Measurements from ENCODE around the gene MED13L. TPM values are rescaled to one million over a fixed set of nuclear protein-coding genes. Genes with fewer than 3 reads are reported as not detected.

The MED13L gene
- total and polyA plus RNA-seq, 2 donors (not counting 1 experiment from before 2014, with no cell fraction given) = 20.3 to 207 TPM

DNA sequence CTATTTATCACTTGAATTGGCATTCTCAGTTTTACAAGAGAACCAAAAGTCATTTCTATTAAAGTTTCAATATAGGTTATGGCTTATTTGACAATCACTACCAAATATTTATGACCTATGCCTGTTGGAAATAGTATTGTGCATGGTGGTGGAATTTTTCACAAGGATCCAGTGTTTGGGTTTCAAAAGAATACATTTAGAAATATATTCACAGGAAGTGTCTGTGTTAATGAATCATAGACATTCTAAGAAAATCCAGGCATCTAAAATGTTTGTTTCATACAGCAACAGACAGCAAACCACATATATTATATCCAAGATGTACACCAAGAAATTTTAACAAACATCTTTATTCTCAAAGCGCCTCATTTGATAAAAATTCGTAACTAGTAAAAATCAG, 92.7 kb downstream of the MED13L start:
- H3K79me2 ChIP-seq (ENCODE audit: control insufficient read depth, insufficient read depth, low read length) = peaks cover 99% of the 10 kb centered on the region
- no peak overlapping the region for H3K27ac Mint-ChIP-seq
- intact Hi-C loops (cut with micrococcal nuclease) = loop anchor here (5.0 kb wide), 2 partner anchors 32 to 62 kb away; no protein-coding TSS in a partner anchor
- peaks cover 20 to 35% of the 10 kb centered on the region in 2 donors for H3K4me1 ChIP-seq (ENCODE audit: control insufficient read depth in 2 of 2, insufficient read depth in 2 of 2, low read length in 2 of 2)
- ChIA-PET CTCF (no interaction called here), POLR2A (no interaction called here)
- no peak overlapping the region for H2AFZ ChIP-seq (ENCODE audit: insufficient read depth, low read depth, low read length, poor library complexity, severe bottlenecking)
- no peaks in the 10 kb centered on the region for H3K27me3 Mint-ChIP-seq
- H3K9me3 ChIP-seq (ENCODE audit: control extremely low read depth in 1 of 3, control insufficient read depth in 2 of 3, insufficient read depth in 1 of 3, low read length in 2 of 3) = no peaks in the 10 kb centered on the region
- H3K4me1 Mint-ChIP-seq = peaks cover 75% of the 10 kb centered on the region
- TF ChIP-seq EZH2 (IDR thresholded peaks at IDR 0.05; ENCODE audit: borderline replicate concordance, insufficient read depth, low read depth, low read length, poor library complexity, severe bottlenecking) = no peak
- TF ChIP-seq, protein P1, sequence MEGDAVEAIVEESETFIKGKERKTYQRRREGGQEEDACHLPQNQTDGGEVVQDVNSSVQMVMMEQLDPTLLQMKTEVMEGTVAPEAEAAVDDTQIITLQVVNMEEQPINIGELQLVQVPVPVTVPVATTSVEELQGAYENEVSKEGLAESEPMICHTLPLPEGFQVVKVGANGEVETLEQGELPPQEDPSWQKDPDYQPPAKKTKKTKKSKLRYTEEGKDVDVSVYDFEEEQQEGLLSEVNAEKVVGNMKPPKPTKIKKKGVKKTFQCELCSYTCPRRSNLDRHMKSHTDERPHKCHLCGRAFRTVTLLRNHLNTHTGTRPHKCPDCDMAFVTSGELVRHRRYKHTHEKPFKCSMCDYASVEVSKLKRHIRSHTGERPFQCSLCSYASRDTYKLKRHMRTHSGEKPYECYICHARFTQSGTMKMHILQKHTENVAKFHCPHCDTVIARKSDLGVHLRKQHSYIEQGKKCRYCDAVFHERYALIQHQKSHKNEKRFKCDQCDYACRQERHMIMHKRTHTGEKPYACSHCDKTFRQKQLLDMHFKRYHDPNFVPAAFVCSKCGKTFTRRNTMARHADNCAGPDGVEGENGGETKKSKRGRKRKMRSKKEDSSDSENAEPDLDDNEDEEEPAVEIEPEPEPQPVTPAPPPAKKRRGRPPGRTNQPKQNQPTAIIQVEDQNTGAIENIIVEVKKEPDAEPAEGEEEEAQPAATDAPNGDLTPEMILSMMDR (IDR thresholded peaks at IDR 0.05) = no peak
- WGBS (ENCODE audit: insufficient coverage) = no CpG with 5 or more reads among the region's 2 CpGs
- no peak overlapping the region for H3K4me3 ChIP-seq (ENCODE audit: control extremely low read depth in 1 of 5, extremely low read depth in 1 of 5, insufficient read depth in 1 of 5, low read depth in 2 of 5, low read length in 4 of 5)
- H3K9me3 Mint-ChIP-seq (ENCODE audit: insufficient read depth) = no peaks in the 10 kb centered on the region
- ATAC-seq (ENCODE audit: low read depth) (no peak), DNase-seq (no peak)
- no peak overlapping the region for H3K27ac ChIP-seq (ENCODE audit: low read length in 2 of 2)
- H3K27me3 ChIP-seq (replicated peaks in 1 of 4; ENCODE audit: control extremely low read depth in 1 of 4, control insufficient read depth in 3 of 4, insufficient read depth in 4 of 4, low read length in 3 of 4) = no peaks in the 10 kb centered on the region
- H3K4me2 ChIP-seq (replicated peaks; ENCODE audit: low read depth, low read length, poor library complexity, severe bottlenecking) = no peak overlapping the region
- H4K20me1 ChIP-seq (ENCODE audit: control insufficient read depth, insufficient read depth, low read length, poor library complexity, severe bottlenecking) = peaks cover 63% of the 10 kb centered on the region
- H3K9ac ChIP-seq (ENCODE audit: low read length) = no peak overlapping the region
- no peaks in the 10 kb centered on the region for H3K36me3 ChIP-seq (replicated peaks in 1 of 2; ENCODE audit: control extremely low read depth in 1 of 2, control insufficient read depth in 1 of 2, extremely low read depth in 1 of 2, insufficient read depth in 2 of 2, low read length in 1 of 2)
- no peak overlapping the region for H3K4me3 Mint-ChIP-seq

DNA sequence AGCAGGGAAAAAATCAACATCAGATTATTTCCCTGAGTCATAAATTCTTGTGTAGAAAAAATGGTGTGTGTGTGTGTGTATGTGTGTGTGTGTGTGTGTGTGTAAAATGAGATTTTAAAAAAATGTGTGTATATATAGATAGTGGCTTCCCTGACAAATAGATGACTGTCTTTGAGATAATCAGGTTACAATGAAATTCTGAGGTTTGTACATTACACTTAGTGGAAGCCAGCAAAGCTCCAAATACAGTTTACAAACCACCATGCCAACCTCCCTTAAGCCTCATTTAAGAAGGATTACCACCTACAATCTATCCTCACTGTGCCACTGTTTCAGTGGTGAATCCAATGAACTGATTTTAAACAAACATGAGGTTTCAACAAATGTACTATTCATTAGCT, 93.8 kb downstream of the MED13L start:
- H3K4me1 Mint-ChIP-seq = peaks cover 67% of the 10 kb centered on the region
- Histone ChIP-seq H3K79me2 (ENCODE audit: control insufficient read depth, insufficient read depth, low read length) (peaks cover 99% of the 10 kb centered on the region), H3K27ac (ENCODE audit: low read length in 2 of 2) (no peak overlapping the region), H3K4me3 (ENCODE audit: control extremely low read depth in 1 of 5, extremely low read depth in 1 of 5, insufficient read depth in 1 of 5, low read depth in 2 of 5, low read length in 4 of 5) (no peak overlapping the region), H3K4me1 (ENCODE audit: control insufficient read depth in 2 of 2, insufficient read depth in 2 of 2, low read length in 2 of 2) (peaks cover 20 to 31% of the 10 kb centered on the region in 2 donors), H3K9ac (ENCODE audit: low read length) (no peak overlapping the region), H3K36me3 (replicated peaks in 1 of 2; ENCODE audit: control extremely low read depth in 1 of 2, control insufficient read depth in 1 of 2, extremely low read depth in 1 of 2, insufficient read depth in 2 of 2, low read length in 1 of 2) (no peaks in the 10 kb centered on the region), H3K27me3 (replicated peaks in 1 of 4; ENCODE audit: control extremely low read depth in 1 of 4, control insufficient read depth in 3 of 4, insufficient read depth in 4 of 4, low read length in 3 of 4) (no peaks in the 10 kb centered on the region), H3K4me2 (replicated peaks; ENCODE audit: low read depth, low read length, poor library complexity, severe bottlenecking) (no peak overlapping the region), H3K9me3 (ENCODE audit: control extremely low read depth in 1 of 3, control insufficient read depth in 2 of 3, insufficient read depth in 1 of 3, low read length in 2 of 3) (no peaks in the 10 kb centered on the region), H2AFZ (ENCODE audit: insufficient read depth, low read depth, low read length, poor library complexity, severe bottlenecking) (no peak overlapping the region), H4K20me1 (ENCODE audit: control insufficient read depth, insufficient read depth, low read length, poor library complexity, severe bottlenecking) (peaks cover 53% of the 10 kb centered on the region)
- no peak overlapping the region for H3K27ac Mint-ChIP-seq
- H3K9me3 Mint-ChIP-seq (ENCODE audit: insufficient read depth) = no peaks in the 10 kb centered on the region
- DNase-seq (no peak), ATAC-seq (ENCODE audit: low read depth) (no peak)
- TF ChIP-seq EZH2 (IDR thresholded peaks at IDR 0.05; ENCODE audit: borderline replicate concordance, insufficient read depth, low read depth, low read length, poor library complexity, severe bottlenecking) = no peak
- TF ChIP-seq, protein P1 (IDR thresholded peaks at IDR 0.05) = no peak
- H3K4me3 Mint-ChIP-seq = no peak overlapping the region
- intact Hi-C loops (cut with micrococcal nuclease) = no loop called here
- ChIA-PET CTCF (no interaction called here), POLR2A (no interaction called here)
- H3K27me3 Mint-ChIP-seq = no peaks in the 10 kb centered on the region

Data from B cell (primary cell).